HepG2 (cell line): ENCODE measurements around the gene TOR1B. TPM values are rescaled to one million over a fixed set of nuclear protein-coding genes. Genes with fewer than 3 reads are reported as not detected.

Source experiments
- ARNT ChIP-seq: fragments of 450-650 bp; IDR thresholded peaks from 2 replicates; pipeline ENCODE4 v1.6.1; 2017
- HDAC2 ChIP-seq: sonication (generic); formaldehyde crosslinking; IDR thresholded peaks from 2 replicates; pipeline ENCODE4 v1.4.0; 2020; ENCODE audit warnings: missing genetic modification reagents
- JUN ChIP-seq: sonication (generic); formaldehyde crosslinking; IDR thresholded peaks from 2 replicates; pipeline ENCODE4 v1.4.0; 2020; ENCODE audit warnings: mild to moderate bottlenecking, missing genetic modification reagents
- MYNN ChIP-seq: sonication (generic); formaldehyde crosslinking; IDR thresholded peaks from 2 replicates; pipeline ENCODE4 v1.4.0; 2020; ENCODE audit warnings: mild to moderate bottlenecking, low read depth, missing genetic modification reagents
- PHF8 ChIP-seq: sonication (generic); formaldehyde crosslinking; IDR thresholded peaks from 2 replicates; pipeline ENCODE4 v1.5.0; 2020; ENCODE audit warnings: missing genetic modification reagents
- POLR2G ChIP-seq: fragments of 200-400 bp; formaldehyde crosslinking; IDR thresholded peaks from 2 replicates; pipeline ENCODE4 v1.6.1; 2018; ENCODE audit warnings: mild to moderate bottlenecking, low read depth, low read length, moderate library complexity
- PPARG ChIP-seq: conservative IDR thresholded peaks from 2 replicates; pipeline ENCODE4 v1.6.1; 2016; ENCODE audit warnings: missing biosample characterization, missing genetic modification reagents
- RCOR2 ChIP-seq: IDR thresholded peaks from 2 replicates; pipeline ENCODE4 v1.6.1; 2016; ENCODE audit warnings: missing biosample characterization, missing genetic modification reagents
- SOX13 ChIP-seq, 3 experiments: fragments of 450-650 bp in 1 of 3; sonication (generic) in 1 of 3; formaldehyde crosslinking in 1 of 3; IDR thresholded peaks in 2 of 3; conservative IDR thresholded peaks in 1 of 3; 2 replicates each; pipeline versions ENCODE4 v1.5.0 to v1.6.1; 2016 to 2020; ENCODE audit warnings: antibody characterized with exemption in 1 of 3, mild to moderate bottlenecking in 1 of 3, missing compliant biosample characterization in 1 of 3, missing genetic modification reagents in 1 of 3, moderate library complexity in 1 of 3
- TEAD3 ChIP-seq: optimal IDR thresholded peaks from 2 replicates; pipeline ENCODE3; 2016; ENCODE audit warnings: borderline replicate concordance
- ZBTB20 ChIP-seq: sonication (generic); formaldehyde crosslinking; IDR thresholded peaks from 2 replicates; pipeline ENCODE4 v1.8.1; 2023; ENCODE audit warnings: missing genetic modification reagents, low read depth, mild to moderate bottlenecking, borderline replicate concordance
- ZNF234 ChIP-seq: sonication (generic); formaldehyde crosslinking; conservative IDR thresholded peaks from 2 replicates; pipeline ENCODE4 v1.5.1; 2020; ENCODE audit warnings: mild to moderate bottlenecking, missing genetic modification reagents
- ZNF720 ChIP-seq: sonication (generic); formaldehyde crosslinking; IDR thresholded peaks from 2 replicates; pipeline ENCODE4 v1.4.0; 2020; ENCODE audit warnings: missing genetic modification reagents
- ZNF782 ChIP-seq: sonication (generic); formaldehyde crosslinking; IDR thresholded peaks from 2 replicates; pipeline ENCODE4 v1.4.0; 2020; ENCODE audit warnings: missing genetic modification reagents, mild to moderate bottlenecking, borderline replicate concordance
- ZNF790 ChIP-seq: sonication (generic); formaldehyde crosslinking; IDR thresholded peaks from 2 replicates; pipeline ENCODE4 v1.8.0; 2022; ENCODE audit warnings: missing genetic modification reagents, mild to moderate bottlenecking, borderline replicate concordance
- ZNF891 ChIP-seq: sonication (generic); formaldehyde crosslinking; IDR thresholded peaks from 2 replicates; pipeline ENCODE4 v1.5.0; 2020; ENCODE audit warnings: mild to moderate bottlenecking, missing genetic modification reagents
- polyA plus RNA-seq, 8 experiments: library from polyadenylated mRNA; depleted of rRNA in 3 of 8; stranded (reverse) in 7 of 8; unstranded in 1 of 8; fragments of >200 nt; fragmentation: Illumina TruSeq in 4 of 8; extraction: Trizol in 4 of 8; gene quantifications; 2 replicates each; pipeline versions ENCODE4 v1.2.1 to v1.2.3, GENCODE V29; 2011 to 2016; ENCODE audit warnings: low read depth in 4 of 8, missing spikeins in 1 of 8, mixed read lengths in 1 of 8; ENCODE audit not compliant: insufficient read depth in 1 of 8
- total RNA-seq, 5 experiments: library from RNA; depleted of rRNA; stranded (reverse); fragments of >200 nt; fragmentation: Illumina TruSeq; extraction: Trizol; gene quantifications; 2 replicates each; pipeline ENCODE4 v1.2.3, GENCODE V29; 2016; ENCODE audit warnings: low read depth in 1 of 5
- TF ChIP-seq, protein P1 (sequence below), 2 experiments: sonication (generic) in 1 of 2; formaldehyde crosslinking in 1 of 2; IDR thresholded peaks; 2 replicates each; pipeline versions ENCODE4 v1.4.0 to v1.6.1; 2016 to 2020; ENCODE audit warnings: borderline replicate concordance in 1 of 2, low read depth in 1 of 2, mild to moderate bottlenecking in 1 of 2, missing genetic modification reagents in 1 of 2
- TF ChIP-seq, protein P2 (sequence below): sonication (generic); formaldehyde crosslinking; IDR thresholded peaks from 2 replicates; pipeline ENCODE4 v1.4.0; 2020; ENCODE audit warnings: missing genetic modification reagents
- TF ChIP-seq, protein P3 (sequence below): sonication (generic); formaldehyde crosslinking; IDR thresholded peaks from 2 replicates; pipeline ENCODE4 v1.4.0; 2020; ENCODE audit warnings: missing genetic modification reagents

Gene TOR1B
- total and polyA plus RNA-seq, 2 of the 13 experiments (the other 11 are each of a cell fraction or from before 2014, with no cell fraction given): 18.1 to 21.3 TPM

DNA sequence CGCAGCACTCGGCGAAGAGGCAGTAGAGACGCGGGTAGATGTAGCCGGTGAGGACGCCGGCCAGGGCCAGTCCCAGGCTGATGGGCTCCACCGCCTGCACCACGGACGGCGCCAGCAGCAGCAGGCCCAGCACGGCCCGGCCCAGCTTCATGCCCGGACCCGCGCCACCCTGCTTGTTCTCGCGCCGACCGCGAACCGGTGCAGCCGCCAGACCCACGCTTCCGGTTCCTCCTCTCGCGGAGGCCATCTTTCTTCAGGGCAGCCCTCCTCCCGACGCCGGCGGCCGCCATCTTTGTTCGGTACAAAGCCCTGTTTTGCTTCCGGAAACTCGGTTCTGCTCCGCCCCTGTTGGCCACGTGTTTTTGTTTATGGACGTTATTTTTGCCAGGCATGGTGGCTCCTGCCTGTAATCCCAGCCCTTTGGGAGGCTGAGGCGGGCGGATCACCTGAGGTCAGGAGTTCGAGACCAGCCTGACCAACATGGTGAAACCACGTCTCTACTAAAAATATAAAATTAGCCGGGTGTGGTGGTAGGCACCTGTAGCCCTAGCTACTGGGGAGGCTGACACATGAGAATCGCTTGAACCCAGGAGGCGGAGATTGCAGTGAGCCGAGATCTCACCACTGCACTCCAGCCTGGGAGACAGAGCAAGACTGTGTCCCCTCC, 21.1 kb downstream of the TOR1B start, which contains the start of gene TOR1A (continued):
- TF ChIP-seq ZNF790 (CRISPR knock-in tag) (peak; percentile 45; the same call in 1 of the 2 replicates), JUN (peak; percentile 78), PPARG (CRISPR knock-in tag) (peak; percentile 76), PHF8 (CRISPR knock-in tag) (peak; percentile 95), RCOR2 (peak; percentile 87; the same call in 1 of the 2 replicates), ZNF720 (CRISPR knock-in tag) (no peak), ZBTB20 (CRISPR knock-in tag) (peak; percentile 76; the same call in 1 of the 2 replicates), ZNF891 (CRISPR knock-in tag) (peak; percentile 86), ZNF782 (peak; percentile 70; the same call in 1 of the 2 replicates), ARNT (no peak), HDAC2 (peak; percentile 90), POLR2G (peak; percentile 90), MYNN (CRISPR knock-in tag) (peak; percentile 64; the same call in 1 of the 2 replicates), TEAD3 (peak; percentile 62), SOX13 (IDR thresholded peaks at IDR 0.05) (no peak), SOX13 (CRISPR knock-in tag; conservative IDR thresholded peaks at IDR 0.05 in 1 of 2, IDR thresholded peaks at IDR 0.05 in 1 of 2) (peak in 1 of 2 experiments; percentile 53; a peak in 1 of 4 replicates), ZNF234 (no peak)
- TF ChIP-seq, protein P1, sequence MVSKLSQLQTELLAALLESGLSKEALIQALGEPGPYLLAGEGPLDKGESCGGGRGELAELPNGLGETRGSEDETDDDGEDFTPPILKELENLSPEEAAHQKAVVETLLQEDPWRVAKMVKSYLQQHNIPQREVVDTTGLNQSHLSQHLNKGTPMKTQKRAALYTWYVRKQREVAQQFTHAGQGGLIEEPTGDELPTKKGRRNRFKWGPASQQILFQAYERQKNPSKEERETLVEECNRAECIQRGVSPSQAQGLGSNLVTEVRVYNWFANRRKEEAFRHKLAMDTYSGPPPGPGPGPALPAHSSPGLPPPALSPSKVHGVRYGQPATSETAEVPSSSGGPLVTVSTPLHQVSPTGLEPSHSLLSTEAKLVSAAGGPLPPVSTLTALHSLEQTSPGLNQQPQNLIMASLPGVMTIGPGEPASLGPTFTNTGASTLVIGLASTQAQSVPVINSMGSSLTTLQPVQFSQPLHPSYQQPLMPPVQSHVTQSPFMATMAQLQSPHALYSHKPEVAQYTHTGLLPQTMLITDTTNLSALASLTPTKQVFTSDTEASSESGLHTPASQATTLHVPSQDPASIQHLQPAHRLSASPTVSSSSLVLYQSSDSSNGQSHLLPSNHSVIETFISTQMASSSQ (IDR thresholded peaks at IDR 0.05; ENCODE audit: low read depth): no peak; the same call in 1 of the 2 replicates
- TF ChIP-seq, protein P1 (CRISPR knock-in tag; IDR thresholded peaks at IDR 0.05; ENCODE audit: borderline replicate concordance): peak; percentile 69; the same call in 1 of the 2 replicates
- TF ChIP-seq, protein P2, sequence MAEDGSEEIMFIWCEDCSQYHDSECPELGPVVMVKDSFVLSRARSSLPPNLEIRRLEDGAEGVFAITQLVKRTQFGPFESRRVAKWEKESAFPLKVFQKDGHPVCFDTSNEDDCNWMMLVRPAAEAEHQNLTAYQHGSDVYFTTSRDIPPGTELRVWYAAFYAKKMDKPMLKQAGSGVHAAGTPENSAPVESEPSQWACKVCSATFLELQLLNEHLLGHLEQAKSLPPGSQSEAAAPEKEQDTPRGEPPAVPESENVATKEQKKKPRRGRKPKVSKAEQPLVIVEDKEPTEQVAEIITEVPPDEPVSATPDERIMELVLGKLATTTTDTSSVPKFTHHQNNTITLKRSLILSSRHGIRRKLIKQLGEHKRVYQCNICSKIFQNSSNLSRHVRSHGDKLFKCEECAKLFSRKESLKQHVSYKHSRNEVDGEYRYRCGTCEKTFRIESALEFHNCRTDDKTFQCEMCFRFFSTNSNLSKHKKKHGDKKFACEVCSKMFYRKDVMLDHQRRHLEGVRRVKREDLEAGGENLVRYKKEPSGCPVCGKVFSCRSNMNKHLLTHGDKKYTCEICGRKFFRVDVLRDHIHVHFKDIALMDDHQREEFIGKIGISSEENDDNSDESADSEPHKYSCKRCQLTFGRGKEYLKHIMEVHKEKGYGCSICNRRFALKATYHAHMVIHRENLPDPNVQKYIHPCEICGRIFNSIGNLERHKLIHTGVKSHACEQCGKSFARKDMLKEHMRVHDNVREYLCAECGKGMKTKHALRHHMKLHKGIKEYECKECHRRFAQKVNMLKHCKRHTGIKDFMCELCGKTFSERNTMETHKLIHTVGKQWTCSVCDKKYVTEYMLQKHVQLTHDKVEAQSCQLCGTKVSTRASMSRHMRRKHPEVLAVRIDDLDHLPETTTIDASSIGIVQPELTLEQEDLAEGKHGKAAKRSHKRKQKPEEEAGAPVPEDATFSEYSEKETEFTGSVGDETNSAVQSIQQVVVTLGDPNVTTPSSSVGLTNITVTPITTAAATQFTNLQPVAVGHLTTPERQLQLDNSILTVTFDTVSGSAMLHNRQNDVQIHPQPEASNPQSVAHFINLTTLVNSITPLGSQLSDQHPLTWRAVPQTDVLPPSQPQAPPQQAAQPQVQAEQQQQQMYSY (CRISPR knock-in tag): no peak
- TF ChIP-seq, protein P3, sequence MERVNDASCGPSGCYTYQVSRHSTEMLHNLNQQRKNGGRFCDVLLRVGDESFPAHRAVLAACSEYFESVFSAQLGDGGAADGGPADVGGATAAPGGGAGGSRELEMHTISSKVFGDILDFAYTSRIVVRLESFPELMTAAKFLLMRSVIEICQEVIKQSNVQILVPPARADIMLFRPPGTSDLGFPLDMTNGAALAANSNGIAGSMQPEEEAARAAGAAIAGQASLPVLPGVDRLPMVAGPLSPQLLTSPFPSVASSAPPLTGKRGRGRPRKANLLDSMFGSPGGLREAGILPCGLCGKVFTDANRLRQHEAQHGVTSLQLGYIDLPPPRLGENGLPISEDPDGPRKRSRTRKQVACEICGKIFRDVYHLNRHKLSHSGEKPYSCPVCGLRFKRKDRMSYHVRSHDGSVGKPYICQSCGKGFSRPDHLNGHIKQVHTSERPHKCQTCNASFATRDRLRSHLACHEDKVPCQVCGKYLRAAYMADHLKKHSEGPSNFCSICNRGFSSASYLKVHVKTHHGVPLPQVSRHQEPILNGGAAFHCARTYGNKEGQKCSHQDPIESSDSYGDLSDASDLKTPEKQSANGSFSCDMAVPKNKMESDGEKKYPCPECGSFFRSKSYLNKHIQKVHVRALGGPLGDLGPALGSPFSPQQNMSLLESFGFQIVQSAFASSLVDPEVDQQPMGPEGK (CRISPR knock-in tag): peak; percentile 35; the same call in 1 of the 2 replicates
